MCF 10A (cell line): ENCODE results near the gene TFF3. TPM values are rescaled to one million over a fixed set of nuclear protein-coding genes. Genes with fewer than 3 reads are reported as not detected.

ENCODE experiments used
- BruUV-seq: library from RNA; stranded (reverse); fragments of 400-500 nt; replicated peaks from 2 replicates; lab custom pipeline; 2021; lab: Mats Ljungman, UMichigan
- CTCF ChIA-PET: fragments of 300-600 bp; sonication (Branson Sonifier 250); formaldehyde crosslinking; extraction: SDS; loops from one replicate; lab custom pipeline; 2021; ENCODE audit warnings: antibody characterized with exemption, inconsistent platforms; lab: Yijun Ruan, JAX
- POLR2A ChIA-PET: fragments of 300-600, 350-650 bp; sonication (Branson Sonifier 250); formaldehyde crosslinking; extraction: SDS; loops from one replicate; lab custom pipeline; 2020; ENCODE audit warnings: antibody characterized with exemption, inconsistent platforms; lab: Yijun Ruan, JAX
- DNase-seq: peaks from one replicate; pipeline ENCODE4 v3.0.0-alpha.2; 2018; ENCODE audit not compliant: unreplicated experiment
- H3K27ac Mint-ChIP-seq: one replicate; pipeline ENCODE4 v1.8.0; 2022; ENCODE audit warnings: mild to moderate bottlenecking, low read depth, mixed read lengths; ENCODE audit not compliant: unreplicated experiment
- H3K27me3 Mint-ChIP-seq: one replicate; pipeline ENCODE4 v1.8.0; 2022; ENCODE audit warnings: mixed read lengths; ENCODE audit not compliant: insufficient read depth, unreplicated experiment
- H3K36me3 Mint-ChIP-seq: one replicate; pipeline ENCODE4 v1.8.0; 2022; ENCODE audit warnings: mild to moderate bottlenecking, moderate library complexity, mixed read lengths; ENCODE audit not compliant: insufficient read depth, unreplicated experiment
- H3K4me1 Mint-ChIP-seq: one replicate; pipeline ENCODE4 v1.8.0; 2022; ENCODE audit warnings: mixed read lengths; ENCODE audit not compliant: insufficient read depth, unreplicated experiment
- H3K4me3 Mint-ChIP-seq: one replicate; pipeline ENCODE4 v1.8.0; 2022; ENCODE audit warnings: mild to moderate bottlenecking, moderate library complexity, mixed read lengths; ENCODE audit not compliant: unreplicated experiment
- H3K9me3 Mint-ChIP-seq: one replicate; pipeline ENCODE4 v1.8.0; 2022; ENCODE audit warnings: mixed read lengths; ENCODE audit not compliant: unreplicated experiment
- intact Hi-C: fragments of 100-400 bp; cut with micrococcal nuclease; formaldehyde crosslinking; loops from 2 replicates; pipeline ENCODE4 v1.14.1; 2022
- total RNA-seq: library from RNA; stranded (reverse); gene quantifications from 2 replicates; pipeline ENCODE4 v1.2.3, GENCODE V29; 2022
- TF ChIP-seq, protein P1 (sequence below): fragments of 200-600 bp; IDR thresholded peaks from one replicate; pipeline ENCODE4 v1.8.0; 2022; ENCODE audit warnings: antibody characterized with exemption, mild to moderate bottlenecking; ENCODE audit not compliant: unreplicated experiment

Gene TFF3
- total RNA-seq, 1 experiment from 2014 or later: not detected

DNA sequence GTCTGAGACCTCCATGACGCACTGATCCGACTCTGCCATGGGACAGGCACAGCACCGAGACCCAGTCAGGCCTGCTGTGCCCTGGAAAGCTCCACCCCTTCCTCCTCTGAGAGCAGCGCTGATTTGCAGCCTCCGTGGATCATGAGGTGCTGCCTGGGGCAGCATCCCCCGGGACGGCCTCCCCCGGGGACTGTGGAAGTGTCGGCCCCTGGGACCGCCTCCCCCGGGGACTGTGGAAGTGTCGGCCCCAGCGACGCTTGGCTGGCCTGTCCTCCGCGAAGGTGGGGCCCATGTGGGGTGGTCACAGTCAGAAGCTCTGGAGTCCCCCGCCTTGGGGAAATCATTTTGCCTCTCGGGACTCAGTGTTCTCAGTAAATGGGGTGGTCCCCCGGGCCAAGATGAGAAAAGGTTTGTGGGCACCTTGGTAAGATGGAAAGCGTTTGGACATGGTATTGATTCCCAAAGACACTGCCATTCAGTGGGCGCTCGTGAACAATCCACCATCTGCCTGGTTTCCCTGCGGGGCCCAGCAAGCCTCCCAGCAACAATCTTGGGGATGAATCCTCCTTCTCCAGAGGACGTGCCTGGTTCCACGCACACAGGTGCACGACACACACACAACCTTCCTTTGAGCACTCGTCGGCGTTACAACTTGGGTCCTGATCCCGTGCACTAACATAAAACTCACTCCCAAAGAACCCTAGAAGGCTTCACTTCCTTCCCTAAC lies 32.6 kb upstream of the TFF3 start:
- no peak for DNase-seq
- TF ChIP-seq, protein P1, sequence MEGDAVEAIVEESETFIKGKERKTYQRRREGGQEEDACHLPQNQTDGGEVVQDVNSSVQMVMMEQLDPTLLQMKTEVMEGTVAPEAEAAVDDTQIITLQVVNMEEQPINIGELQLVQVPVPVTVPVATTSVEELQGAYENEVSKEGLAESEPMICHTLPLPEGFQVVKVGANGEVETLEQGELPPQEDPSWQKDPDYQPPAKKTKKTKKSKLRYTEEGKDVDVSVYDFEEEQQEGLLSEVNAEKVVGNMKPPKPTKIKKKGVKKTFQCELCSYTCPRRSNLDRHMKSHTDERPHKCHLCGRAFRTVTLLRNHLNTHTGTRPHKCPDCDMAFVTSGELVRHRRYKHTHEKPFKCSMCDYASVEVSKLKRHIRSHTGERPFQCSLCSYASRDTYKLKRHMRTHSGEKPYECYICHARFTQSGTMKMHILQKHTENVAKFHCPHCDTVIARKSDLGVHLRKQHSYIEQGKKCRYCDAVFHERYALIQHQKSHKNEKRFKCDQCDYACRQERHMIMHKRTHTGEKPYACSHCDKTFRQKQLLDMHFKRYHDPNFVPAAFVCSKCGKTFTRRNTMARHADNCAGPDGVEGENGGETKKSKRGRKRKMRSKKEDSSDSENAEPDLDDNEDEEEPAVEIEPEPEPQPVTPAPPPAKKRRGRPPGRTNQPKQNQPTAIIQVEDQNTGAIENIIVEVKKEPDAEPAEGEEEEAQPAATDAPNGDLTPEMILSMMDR: no peak
- Mint-ChIP-seq H3K9me3 (no peaks in the 10 kb centered on the region), H3K27ac (no peak overlapping the region), H3K4me3 (no peak overlapping the region), H3K27me3 (peaks cover 2% of the 10 kb centered on the region), H3K36me3 (no peaks in the 10 kb centered on the region), H3K4me1 (no peaks in the 10 kb centered on the region)
- POLR2A ChIA-PET: no interaction called here
- CTCF ChIA-PET: interaction anchor here (0.7 kb wide), 1 partner anchor 410 kb away, joined by 3 read pairs; no protein-coding TSS in a partner anchor
- intact Hi-C loops: no loop called here
- no TSS peak for BruUV-seq

DNA sequence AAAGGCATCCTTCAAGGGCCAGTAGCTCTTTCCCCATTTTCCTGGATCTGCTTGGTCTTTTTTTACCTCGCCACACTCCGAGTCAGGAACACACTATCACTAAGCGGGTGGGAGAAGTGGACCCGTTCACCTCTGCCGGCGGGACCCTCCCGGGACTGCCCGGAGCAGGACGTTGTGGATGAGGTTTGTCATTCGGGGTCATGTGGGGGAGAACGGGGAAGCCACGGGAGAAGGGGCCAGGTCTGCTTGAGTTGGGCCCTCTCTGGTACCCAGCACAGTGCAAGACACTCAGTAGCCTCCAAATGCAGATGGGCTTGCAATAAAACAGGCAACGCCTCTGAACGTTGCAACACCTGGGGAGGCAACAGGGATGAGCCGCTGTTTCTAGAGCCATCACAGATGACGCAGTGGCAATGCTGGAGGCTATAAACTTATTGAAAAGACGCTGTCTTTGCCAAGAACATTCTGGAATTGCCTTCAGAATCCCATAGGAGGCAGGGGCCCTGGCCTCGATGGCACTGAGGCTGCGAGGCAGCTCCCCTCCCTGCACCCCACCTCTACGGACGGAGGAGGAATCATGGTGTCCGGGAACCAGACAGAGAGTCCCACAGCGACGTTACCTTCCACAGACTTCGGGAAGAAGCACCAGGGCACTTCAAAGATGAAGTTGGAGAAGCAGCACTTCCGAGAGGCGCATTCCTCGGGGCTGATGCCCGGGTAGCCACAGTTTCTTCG lies 31.8 kb upstream of the TFF3 start:
- ChIA-PET POLR2A (no interaction called here), CTCF (interaction anchor here (0.7 to 1.0 kb wide), 2 partner anchors 10 to 411 kb away, joined by 3 read pairs; no protein-coding TSS in a partner anchor)
- TF ChIP-seq, protein P1: no peak

DNA sequence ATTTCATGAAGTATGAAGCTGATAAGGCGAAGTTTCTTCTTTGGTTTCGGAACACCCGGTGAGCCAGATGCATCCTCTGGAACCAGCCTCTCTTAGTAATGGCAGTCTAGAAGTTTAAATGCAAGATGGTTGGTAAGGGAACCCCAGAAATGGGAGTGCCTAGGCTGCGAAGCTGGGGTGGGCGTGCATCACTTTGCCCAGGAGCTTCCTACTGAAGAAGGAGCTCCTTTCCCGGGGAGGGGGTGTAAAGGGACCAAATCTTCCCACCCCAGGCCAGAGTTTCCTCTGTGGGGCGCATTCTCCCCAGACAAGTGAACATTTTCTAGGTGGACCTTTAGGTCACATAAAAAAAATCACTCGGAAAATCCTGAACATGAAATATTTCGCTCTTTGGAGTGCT lies 31.2 kb upstream of the TFF3 start:
- Mint-ChIP-seq H3K4me3 (no peak overlapping the region), H3K4me1 (no peaks in the 10 kb centered on the region), H3K27me3 (no peaks in the 10 kb centered on the region), H3K36me3 (no peaks in the 10 kb centered on the region), H3K9me3 (no peaks in the 10 kb centered on the region), H3K27ac (no peak overlapping the region)
- ChIA-PET POLR2A (no interaction called here), CTCF (interaction anchor here (1.0 kb wide), 1 partner anchor 9 kb away, joined by 3 read pairs; no protein-coding TSS in a partner anchor)
- BruUV-seq: no TSS peak
- intact Hi-C loops: no loop called here
- TF ChIP-seq, protein P1: no peak
- DNase-seq: no peak

More for the DNA sequence above, 31.8 kb upstream of the TFF3 start:
- intact Hi-C loops: no loop called here
- no peak for DNase-seq
- no TSS peak for BruUV-seq
- no peaks in the 10 kb centered on the region for H3K4me1 Mint-ChIP-seq
- H3K36me3 Mint-ChIP-seq: no peaks in the 10 kb centered on the region
- H3K4me3 Mint-ChIP-seq: no peak overlapping the region
- no peak overlapping the region for H3K27ac Mint-ChIP-seq
- H3K9me3 Mint-ChIP-seq: no peaks in the 10 kb centered on the region
- no peaks in the 10 kb centered on the region for H3K27me3 Mint-ChIP-seq

DNA sequence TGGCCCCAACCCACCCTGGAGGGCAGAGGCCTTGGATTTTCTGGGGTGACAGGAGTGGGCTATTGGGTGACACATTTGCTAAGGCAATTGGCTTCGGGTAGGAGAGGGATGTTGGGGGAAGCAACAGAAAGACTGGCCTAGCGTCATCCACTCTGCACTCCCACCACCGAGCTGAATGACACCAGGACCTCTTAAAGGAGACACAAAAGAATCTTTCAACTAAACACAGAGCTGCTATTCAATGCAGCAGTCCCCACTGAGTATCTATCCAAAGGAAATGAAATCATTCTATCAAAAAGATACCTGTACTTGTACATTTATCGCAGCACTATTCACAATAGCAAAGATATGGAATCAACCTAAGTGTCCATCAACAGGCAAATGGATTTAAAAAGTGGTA lies 29.4 kb upstream of the TFF3 start:
- H3K4me1 Mint-ChIP-seq: no peaks in the 10 kb centered on the region
- ChIA-PET POLR2A (interaction anchor here (0.6 kb wide), 1 partner anchor 1018 kb away, joined by 3 read pairs; no protein-coding TSS in a partner anchor), CTCF (no interaction called here)
- DNase-seq: no peak
- H3K9me3 Mint-ChIP-seq: no peaks in the 10 kb centered on the region
- no peak overlapping the region for H3K4me3 Mint-ChIP-seq
- TF ChIP-seq, protein P1: no peak
- no TSS peak for BruUV-seq
- intact Hi-C loops: no loop called here
- no peaks in the 10 kb centered on the region for H3K36me3 Mint-ChIP-seq
- H3K27me3 Mint-ChIP-seq: no peaks in the 10 kb centered on the region
- H3K27ac Mint-ChIP-seq: no peak overlapping the region
